Measurements from ENCODE around the gene SLC12A4.

The SLC12A4 gene

DNA sequence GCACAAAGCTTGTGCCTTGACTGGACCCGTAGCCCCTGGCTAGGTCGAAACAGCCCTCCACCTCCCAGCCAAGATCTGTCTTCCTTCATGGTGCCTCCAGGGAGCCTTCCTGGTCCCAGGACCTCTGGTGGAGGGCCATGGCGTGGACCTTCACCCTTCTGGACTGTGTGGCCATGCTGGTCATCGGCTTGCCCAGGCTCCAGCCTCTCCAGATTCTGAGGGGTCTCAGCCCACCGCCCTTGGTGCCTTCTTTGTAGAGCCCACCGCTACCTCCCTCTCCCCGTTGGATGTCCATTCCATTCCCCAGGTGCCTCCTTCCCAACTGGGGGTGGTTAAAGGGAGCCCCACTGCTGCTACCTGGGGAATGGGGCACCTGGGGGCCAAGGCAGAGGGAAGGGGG, 40.3 kb downstream of the SLC12A4 start:
- H3K36me3 ChIP-seq (ENCODE audit: control insufficient read depth in 1 of 2, insufficient read depth in 2 of 2, low read length in 2 of 2) = peaks cover 14 to 32% of the 10 kb centered on the region in 2 donors
- H3K27ac ChIP-seq (ENCODE audit: low read length) = no peak overlapping the region
- peaks cover 0 to 11% of the 10 kb centered on the region in 2 donors for H3K4me1 ChIP-seq (ENCODE audit: control insufficient read depth in 1 of 2, insufficient read depth in 2 of 2, low read length in 2 of 2)

DNA sequence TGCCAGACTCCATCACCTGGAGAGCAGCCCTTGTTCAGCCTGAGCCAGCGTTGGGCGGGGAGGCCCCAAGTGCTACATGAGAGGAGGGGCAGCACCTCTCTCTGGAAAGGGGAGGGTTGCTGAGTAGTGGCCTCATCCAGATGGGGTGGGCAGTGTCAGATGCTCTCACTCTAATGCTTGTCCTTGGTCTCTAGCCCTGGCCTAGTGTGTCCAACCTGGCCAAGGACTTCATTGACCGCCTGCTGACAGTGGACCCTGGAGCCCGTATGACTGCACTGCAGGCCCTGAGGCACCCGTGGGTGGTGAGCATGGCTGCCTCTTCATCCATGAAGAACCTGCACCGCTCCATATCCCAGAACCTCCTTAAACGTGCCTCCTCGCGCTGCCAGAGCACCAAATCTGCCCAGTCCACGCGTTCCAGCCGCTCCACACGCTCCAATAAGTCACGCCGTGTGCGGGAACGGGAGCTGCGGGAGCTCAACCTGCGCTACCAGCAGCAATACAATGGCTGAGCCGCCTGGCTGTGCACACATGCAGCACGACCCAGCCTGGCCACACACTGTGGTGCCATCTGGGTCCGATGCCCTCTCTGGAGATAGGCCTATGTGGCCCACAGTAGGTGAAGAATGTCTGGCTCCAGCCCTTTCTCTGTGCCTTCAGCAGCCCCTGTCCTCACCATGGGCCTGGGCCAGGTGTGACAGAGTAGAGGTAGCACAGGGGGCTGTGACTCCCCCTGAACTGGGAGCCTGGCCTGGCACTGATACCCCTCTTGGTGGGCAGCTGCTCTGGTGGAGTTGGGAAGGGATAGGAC, 41.1 kb downstream of the SLC12A4 start:
- Histone ChIP-seq H3K27ac (ENCODE audit: low read length) (no peak overlapping the region), H3K4me1 (ENCODE audit: control insufficient read depth in 1 of 2, insufficient read depth in 2 of 2, low read length in 2 of 2) (peaks cover 0 to 12% of the 10 kb centered on the region in 2 donors), H3K27me3 (ENCODE audit: low read depth, low read length) (no peaks in the 10 kb centered on the region), H3K4me3 (ENCODE audit: low read depth in 1 of 2, low read length in 2 of 2) (no peak overlapping the region), H3K9me3 (ENCODE audit: control insufficient read depth in 1 of 2, low read length in 2 of 2) (no peaks in the 10 kb centered on the region), H3K36me3 (ENCODE audit: control insufficient read depth in 1 of 2, insufficient read depth in 2 of 2, low read length in 2 of 2) (peaks cover 14 to 32% of the 10 kb centered on the region in 2 donors)

More for the DNA sequence above, 40.3 kb downstream of the SLC12A4 start:
- Histone ChIP-seq H3K4me3 (ENCODE audit: low read depth in 1 of 2, low read length in 2 of 2) (no peak overlapping the region), H3K27me3 (ENCODE audit: low read depth, low read length) (no peaks in the 10 kb centered on the region), H3K9me3 (ENCODE audit: control insufficient read depth in 1 of 2, low read length in 2 of 2) (no peaks in the 10 kb centered on the region)

DNA sequence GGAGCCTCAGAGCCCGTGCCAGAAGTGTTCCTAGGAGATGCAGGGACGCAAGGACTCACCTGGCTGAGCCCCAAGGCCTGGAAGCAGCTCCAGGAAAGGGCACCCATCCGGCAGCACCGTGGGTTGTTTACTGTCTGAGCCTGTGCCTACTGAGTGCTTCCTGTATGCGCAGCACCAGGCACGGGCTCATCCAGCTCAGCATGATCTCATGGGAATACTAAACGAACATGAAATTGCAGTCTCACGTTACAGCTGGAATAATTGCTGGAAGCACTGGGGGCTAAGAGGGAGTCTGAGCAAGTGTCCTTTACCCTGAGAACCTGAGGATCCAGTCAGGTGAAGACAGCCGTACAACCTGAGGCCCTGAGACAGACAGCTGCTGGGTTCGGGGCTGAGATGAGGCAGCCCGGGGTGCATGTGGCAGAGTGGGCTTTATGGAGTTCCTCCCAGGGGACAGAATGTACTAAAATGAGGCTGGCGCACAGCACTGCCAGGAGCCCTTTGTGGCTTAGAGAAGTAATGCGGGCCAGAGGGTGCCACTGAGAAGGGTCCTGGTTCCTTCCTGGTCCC, 42.2 kb downstream of the SLC12A4 start:
- no peaks in the 10 kb centered on the region for H3K27me3 ChIP-seq (ENCODE audit: low read depth, low read length)
- no peak overlapping the region for H3K27ac ChIP-seq (ENCODE audit: low read length)
- peaks cover 14 to 32% of the 10 kb centered on the region in 2 donors for H3K36me3 ChIP-seq (ENCODE audit: control insufficient read depth in 1 of 2, insufficient read depth in 2 of 2, low read length in 2 of 2)
- peaks cover 0 to 12% of the 10 kb centered on the region in 2 donors for H3K4me1 ChIP-seq (ENCODE audit: control insufficient read depth in 1 of 2, insufficient read depth in 2 of 2, low read length in 2 of 2)
- H3K4me3 ChIP-seq (ENCODE audit: low read depth in 1 of 2, low read length in 2 of 2) = no peak overlapping the region
- H3K9me3 ChIP-seq (ENCODE audit: control insufficient read depth in 1 of 2, low read length in 2 of 2) = no peaks in the 10 kb centered on the region

DNA sequence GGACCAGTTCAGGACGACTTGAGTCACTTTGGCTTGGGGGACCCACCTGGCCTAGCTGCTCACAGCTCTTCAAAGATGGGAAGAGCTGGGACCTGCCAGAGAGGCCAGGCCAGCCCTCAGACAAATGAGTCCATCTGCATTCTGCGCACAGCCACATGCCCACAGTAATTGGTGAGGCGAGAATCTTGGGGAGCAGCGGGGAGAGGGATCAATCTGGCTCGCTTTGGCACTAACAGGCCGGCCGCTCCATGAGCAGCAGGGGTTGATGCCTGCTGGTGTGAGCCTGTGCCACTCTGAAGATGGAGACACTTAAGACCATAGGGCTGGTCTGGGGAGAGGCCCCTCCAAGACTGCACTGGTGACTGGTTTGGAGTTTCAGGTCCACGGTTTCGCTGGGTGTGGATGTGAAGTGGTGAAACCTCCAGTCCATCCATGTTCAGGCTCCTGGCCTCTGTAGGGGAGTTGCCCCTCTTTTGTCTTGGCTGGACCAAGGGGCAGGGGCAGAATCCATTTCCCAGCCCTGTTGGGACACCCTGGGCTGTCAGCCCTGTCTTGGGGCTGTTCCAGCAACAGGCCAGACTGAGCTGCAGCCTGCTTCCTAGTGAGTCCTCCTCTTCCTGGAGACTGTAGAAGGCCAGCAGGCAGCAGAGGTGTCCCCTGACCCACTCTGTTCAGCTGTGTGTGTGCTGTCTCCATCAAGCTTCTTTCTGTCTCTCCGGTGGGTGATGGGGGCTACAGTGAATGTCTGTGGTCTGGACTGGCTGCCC, 44.1 kb downstream of the SLC12A4 start:
- Histone ChIP-seq H3K27ac (ENCODE audit: low read length) (no peak overlapping the region), H3K27me3 (ENCODE audit: low read depth, low read length) (no peaks in the 10 kb centered on the region), H3K4me1 (ENCODE audit: control insufficient read depth in 1 of 2, insufficient read depth in 2 of 2, low read length in 2 of 2) (peaks cover 0 to 12% of the 10 kb centered on the region in 2 donors), H3K9me3 (ENCODE audit: control insufficient read depth in 1 of 2, low read length in 2 of 2) (no peaks in the 10 kb centered on the region), H3K4me3 (ENCODE audit: low read depth in 1 of 2, low read length in 2 of 2) (no peak overlapping the region), H3K36me3 (ENCODE audit: control insufficient read depth in 1 of 2, insufficient read depth in 2 of 2, low read length in 2 of 2) (peaks cover 12 to 17% of the 10 kb centered on the region in 2 donors)

DNA sequence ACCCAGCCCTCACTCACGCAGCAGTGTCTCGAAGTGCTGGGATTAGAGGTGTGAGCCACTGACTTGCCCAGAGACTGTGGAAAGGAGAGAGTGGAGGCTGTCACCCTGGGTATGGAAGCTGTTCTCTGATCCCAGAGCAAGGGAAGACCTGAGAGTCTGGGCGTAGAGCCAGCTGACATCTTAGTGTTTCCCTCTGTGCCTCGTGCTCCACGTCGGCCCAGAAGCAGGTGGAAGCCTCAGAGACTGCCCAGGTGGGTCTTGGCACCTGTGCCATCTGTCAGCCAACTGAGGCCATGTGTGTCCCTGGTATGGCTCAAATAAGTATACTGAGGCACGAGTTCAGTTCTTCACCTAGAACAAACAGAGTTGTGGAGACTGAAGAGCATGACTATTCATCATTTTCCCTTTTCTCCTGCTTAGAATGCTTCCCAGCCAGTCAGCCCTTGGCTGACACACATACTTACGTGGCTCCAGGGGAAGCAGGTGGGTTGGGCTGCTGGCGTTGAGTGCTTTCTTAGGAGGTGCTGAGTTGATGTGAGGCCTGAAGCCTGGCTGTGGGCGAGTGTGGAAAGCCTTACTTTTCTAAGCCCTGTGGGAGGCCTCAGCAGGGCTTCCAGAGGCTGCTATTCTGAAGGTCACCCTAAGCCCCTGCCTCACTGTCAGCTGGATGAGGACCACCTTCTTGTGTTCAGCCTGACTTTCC, 44.9 kb downstream of the SLC12A4 start:
- H3K36me3 ChIP-seq (ENCODE audit: control insufficient read depth in 1 of 2, insufficient read depth in 2 of 2, low read length in 2 of 2) = peaks cover 10 to 11% of the 10 kb centered on the region in 2 donors
- no peaks in the 10 kb centered on the region for H3K27me3 ChIP-seq (ENCODE audit: low read depth, low read length)
- H3K4me3 ChIP-seq (ENCODE audit: low read depth in 1 of 2, low read length in 2 of 2) = no peak overlapping the region
- no peaks in the 10 kb centered on the region for H3K9me3 ChIP-seq (ENCODE audit: control insufficient read depth in 1 of 2, low read length in 2 of 2)
- no peak overlapping the region for H3K27ac ChIP-seq (ENCODE audit: low read length)
- peaks cover 0 to 12% of the 10 kb centered on the region in 2 donors for H3K4me1 ChIP-seq (ENCODE audit: control insufficient read depth in 1 of 2, insufficient read depth in 2 of 2, low read length in 2 of 2)

DNA sequence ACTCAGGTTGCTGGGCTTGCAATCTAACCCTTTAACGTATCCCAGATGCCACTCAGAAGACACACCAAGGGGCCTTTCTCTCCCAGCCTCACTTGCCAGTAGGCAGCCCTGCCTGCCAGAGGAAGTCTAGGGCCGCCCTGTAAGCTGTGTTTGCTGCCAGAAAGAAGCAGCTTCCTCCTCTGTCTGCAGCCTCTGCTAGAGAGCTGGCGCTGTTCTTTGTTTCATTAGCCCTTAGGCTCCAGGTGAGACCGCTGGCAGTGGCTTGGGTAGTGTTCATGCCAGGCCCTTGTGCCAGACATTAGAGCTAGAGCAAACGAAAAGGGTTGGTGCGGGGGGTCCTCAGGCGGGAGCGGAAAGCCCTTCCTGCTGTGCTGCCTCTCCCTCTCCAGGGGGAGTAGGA, 45.7 kb downstream of the SLC12A4 start:
- H3K4me1 ChIP-seq (ENCODE audit: control insufficient read depth in 1 of 2, insufficient read depth in 2 of 2, low read length in 2 of 2) = peaks cover 0 to 17% of the 10 kb centered on the region in 2 donors
- no peaks in the 10 kb centered on the region for H3K27me3 ChIP-seq (ENCODE audit: low read depth, low read length)
- H3K36me3 ChIP-seq (ENCODE audit: control insufficient read depth in 1 of 2, insufficient read depth in 2 of 2, low read length in 2 of 2) = peaks cover 4 to 5% of the 10 kb centered on the region in 2 donors
- no peaks in the 10 kb centered on the region for H3K9me3 ChIP-seq (ENCODE audit: control insufficient read depth in 1 of 2, low read length in 2 of 2)
- no peak overlapping the region for H3K27ac ChIP-seq (ENCODE audit: low read length)
- no peak overlapping the region for H3K4me3 ChIP-seq (ENCODE audit: low read depth in 1 of 2, low read length in 2 of 2)

DNA sequence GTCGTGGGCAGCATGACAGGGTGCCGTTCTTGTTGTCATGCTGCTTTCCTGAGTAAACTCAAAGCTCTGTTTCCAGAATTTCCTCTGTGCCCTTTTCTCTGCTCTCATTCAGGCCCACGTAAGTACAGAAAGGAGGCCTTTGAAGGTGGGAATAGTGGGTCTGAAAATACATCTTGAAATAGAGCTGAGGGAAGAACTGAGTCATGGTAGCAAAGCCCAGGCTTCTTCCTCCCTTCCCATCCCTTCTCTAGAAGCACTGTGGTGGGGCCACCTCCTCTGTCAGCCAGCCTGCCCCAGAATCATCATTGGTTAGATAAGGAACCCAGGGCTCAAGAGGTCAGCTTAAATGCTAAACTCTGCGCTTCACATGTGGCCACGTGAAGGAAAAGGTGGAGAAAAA, 46.2 kb downstream of the SLC12A4 start:
- H3K9me3 ChIP-seq (ENCODE audit: control insufficient read depth in 1 of 2, low read length in 2 of 2) = no peaks in the 10 kb centered on the region
- H3K27me3 ChIP-seq (ENCODE audit: low read depth, low read length) = no peaks in the 10 kb centered on the region
- no peak overlapping the region for H3K4me3 ChIP-seq (ENCODE audit: low read depth in 1 of 2, low read length in 2 of 2)
- peaks cover 0 to 4% of the 10 kb centered on the region in 2 donors for H3K36me3 ChIP-seq (ENCODE audit: control insufficient read depth in 1 of 2, insufficient read depth in 2 of 2, low read length in 2 of 2)
- H3K27ac ChIP-seq (ENCODE audit: low read length) = no peak overlapping the region
- H3K4me1 ChIP-seq (ENCODE audit: control insufficient read depth in 1 of 2, insufficient read depth in 2 of 2, low read length in 2 of 2) = peaks cover 0 to 22% of the 10 kb centered on the region in 2 donors

DNA sequence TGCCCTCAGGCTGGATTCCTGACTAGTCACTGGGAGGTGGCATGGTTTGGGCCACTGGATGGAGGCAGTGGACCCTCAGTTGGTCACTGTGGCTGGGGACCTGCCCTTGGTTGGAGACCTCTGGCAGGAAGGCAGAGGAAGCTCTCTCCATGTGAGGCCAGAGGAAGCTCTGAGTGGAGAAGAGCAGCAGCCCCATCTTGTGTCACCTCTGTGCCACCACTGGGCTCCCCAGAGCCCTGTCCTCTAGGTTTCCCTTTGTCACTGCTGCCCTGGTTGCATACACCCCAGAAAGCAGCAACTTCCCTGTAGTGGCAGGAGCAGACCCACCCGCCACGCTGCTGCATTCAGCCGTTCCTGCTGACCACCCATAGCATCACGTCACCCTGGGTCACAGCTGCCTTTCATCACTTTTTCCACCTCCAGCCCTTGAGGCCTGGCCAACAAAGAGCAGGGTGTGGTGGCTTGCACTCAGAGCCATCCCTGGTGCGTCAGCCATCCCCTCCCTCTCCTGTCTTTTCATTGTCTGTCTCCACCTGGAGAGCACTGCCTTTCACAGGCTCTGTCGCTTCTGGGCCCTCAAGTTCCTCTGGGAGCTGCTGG, 48.7 kb downstream of the SLC12A4 start:
- Histone ChIP-seq H3K9me3 (ENCODE audit: control insufficient read depth in 1 of 2, low read length in 2 of 2) (no peaks in the 10 kb centered on the region), H3K27ac (ENCODE audit: low read length) (no peak overlapping the region), H3K36me3 (ENCODE audit: control insufficient read depth in 1 of 2, insufficient read depth in 2 of 2, low read length in 2 of 2) (peaks cover 0 to 4% of the 10 kb centered on the region in 2 donors), H3K27me3 (ENCODE audit: low read depth, low read length) (no peaks in the 10 kb centered on the region), H3K4me3 (ENCODE audit: low read depth in 1 of 2, low read length in 2 of 2) (no peak overlapping the region), H3K4me1 (ENCODE audit: control insufficient read depth in 1 of 2, insufficient read depth in 2 of 2, low read length in 2 of 2) (peaks cover 0 to 37% of the 10 kb centered on the region in 2 donors)

DNA sequence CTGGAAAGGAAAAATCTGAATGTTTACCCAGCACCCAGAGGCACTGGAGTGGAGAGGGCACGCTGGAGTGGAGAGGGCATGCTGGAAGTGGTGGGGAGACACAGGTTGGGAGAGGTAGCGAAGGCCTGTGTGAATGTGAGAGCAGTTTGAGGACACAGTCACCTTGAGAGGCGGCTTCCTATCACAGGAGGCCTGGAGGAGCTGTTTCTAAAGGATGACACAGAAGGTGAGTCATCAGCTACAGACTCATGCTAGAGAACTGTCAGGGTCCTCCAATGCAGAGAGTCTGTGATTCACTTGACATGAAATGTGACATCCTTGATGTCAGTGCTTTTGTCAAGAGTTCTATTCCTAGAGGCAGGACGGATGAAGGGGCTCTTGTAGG, 50.6 kb downstream of the SLC12A4 start:
- H3K27me3 ChIP-seq (ENCODE audit: low read depth, low read length) = no peaks in the 10 kb centered on the region
- H3K27ac ChIP-seq (ENCODE audit: low read length) = peak overlapping the region; percentile 25
- H3K9me3 ChIP-seq (ENCODE audit: control insufficient read depth in 1 of 2, low read length in 2 of 2) = no peaks in the 10 kb centered on the region
- no peak overlapping the region for H3K4me3 ChIP-seq (ENCODE audit: low read depth in 1 of 2, low read length in 2 of 2)
- peaks cover 0 to 25% of the 10 kb centered on the region in 2 donors for H3K4me1 ChIP-seq (ENCODE audit: control insufficient read depth in 1 of 2, insufficient read depth in 2 of 2, low read length in 2 of 2)
- peaks cover 5 to 8% of the 10 kb centered on the region in 2 donors for H3K36me3 ChIP-seq (ENCODE audit: control insufficient read depth in 1 of 2, insufficient read depth in 2 of 2, low read length in 2 of 2)

DNA sequence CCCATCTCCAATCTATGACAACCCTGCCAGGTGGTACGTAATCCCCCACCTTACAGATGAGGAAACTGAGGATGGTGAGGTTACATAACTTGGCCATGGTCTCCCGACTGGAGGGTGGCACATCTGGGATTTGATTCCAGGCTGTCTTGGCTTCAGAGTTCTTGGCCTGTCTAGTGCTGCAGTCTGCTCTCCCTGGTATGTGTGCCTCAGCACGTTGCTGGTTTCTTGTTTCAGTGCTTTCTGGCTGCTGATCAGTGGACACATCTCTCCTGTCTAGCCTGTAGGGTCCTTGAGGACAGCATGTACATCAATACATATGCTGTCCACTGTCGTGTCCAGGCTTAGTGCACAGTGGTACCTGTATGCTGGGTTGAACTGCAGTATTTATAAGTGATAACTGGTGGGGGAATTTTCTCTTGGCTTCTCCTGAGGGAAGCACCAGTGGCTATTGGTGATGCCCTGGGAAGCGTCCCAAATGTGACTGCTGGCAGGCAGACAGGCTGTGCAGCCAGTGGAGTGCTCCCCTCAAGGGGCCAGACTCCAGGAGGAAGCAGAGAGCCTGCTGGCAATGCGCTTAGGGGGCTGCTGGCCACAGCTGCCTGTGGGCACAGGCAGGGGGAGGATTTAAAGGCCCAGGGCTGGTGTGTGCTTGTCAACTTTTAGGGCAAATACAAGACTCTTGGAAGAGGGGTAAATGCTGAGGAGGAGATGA, 51.1 kb downstream of the SLC12A4 start:
- peaks cover 5 to 8% of the 10 kb centered on the region in 2 donors for H3K36me3 ChIP-seq (ENCODE audit: control insufficient read depth in 1 of 2, insufficient read depth in 2 of 2, low read length in 2 of 2)
- no peaks in the 10 kb centered on the region for H3K9me3 ChIP-seq (ENCODE audit: control insufficient read depth in 1 of 2, low read length in 2 of 2)
- H3K27me3 ChIP-seq (ENCODE audit: low read depth, low read length) = no peaks in the 10 kb centered on the region
- peak overlapping the region; percentile 25 for H3K27ac ChIP-seq (ENCODE audit: low read length)
- H3K4me3 ChIP-seq (ENCODE audit: low read depth in 1 of 2, low read length in 2 of 2) = no peak overlapping the region
- peaks cover 0 to 25% of the 10 kb centered on the region in 2 donors for H3K4me1 ChIP-seq (ENCODE audit: control insufficient read depth in 1 of 2, insufficient read depth in 2 of 2, low read length in 2 of 2)
